ENCODE results near the gene TNF. TPM values are rescaled to one million over a fixed set of nuclear protein-coding genes. Genes with fewer than 3 reads are reported as not detected.

TNF gene
- total and polyA plus RNA-seq, 2 of the 13 experiments (the other 11 are each of a cell fraction or from before 2014, with no cell fraction given): not detected

DNA sequence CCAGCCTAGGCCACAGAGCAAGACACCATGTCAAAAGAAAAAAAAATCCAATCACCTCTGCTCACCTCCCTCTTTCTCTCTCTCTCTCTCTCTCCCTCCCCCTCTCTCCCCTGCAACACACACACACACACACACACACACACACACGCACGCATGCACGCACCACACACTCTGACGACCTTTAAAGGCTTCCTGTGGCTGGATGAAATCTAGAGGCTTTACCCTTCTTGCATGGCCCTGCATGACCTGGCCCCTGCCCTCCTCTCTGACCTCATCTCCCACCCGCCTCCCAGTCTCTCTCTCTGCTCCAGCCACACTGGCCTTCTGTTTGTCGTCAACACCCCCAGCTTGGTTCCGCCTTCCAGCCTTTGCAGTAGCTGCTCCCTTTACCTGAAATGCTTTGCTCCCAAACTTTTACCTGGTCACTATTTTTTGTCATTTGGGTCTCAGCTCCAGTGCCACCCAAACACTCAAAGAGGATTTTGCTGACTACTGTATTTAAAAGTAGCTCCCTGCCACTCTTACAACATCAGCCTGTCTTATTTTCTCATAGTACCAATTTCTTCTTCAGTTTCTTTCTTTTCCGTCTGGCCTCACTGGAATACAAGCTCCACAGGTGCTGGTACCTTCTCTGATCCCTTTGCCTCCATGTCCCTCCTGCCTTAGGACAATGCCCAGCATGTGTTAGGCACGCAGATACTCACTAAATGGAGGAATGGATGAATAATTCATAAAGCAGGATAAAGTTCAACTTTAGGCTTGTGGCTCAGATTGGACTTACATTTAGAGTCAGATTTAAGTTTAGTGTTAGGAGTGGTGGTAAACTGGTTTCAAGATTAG, 7.6 kb upstream of the TNF start (continued):
- no peak for TF ChIP-seq KDM2A (CRISPR knock-in tag; IDR thresholded peaks at IDR 0.05; ENCODE audit: borderline replicate concordance, low read depth)
- no peak for TF ChIP-seq HNF4G (IDR thresholded peaks at IDR 0.05; ENCODE audit: borderline replicate concordance, low read depth, low read length)
- no peak for TF ChIP-seq HNF4G (CRISPR knock-in tag; IDR thresholded peaks at IDR 0.05; ENCODE audit: borderline replicate concordance, low read depth)

DNA sequence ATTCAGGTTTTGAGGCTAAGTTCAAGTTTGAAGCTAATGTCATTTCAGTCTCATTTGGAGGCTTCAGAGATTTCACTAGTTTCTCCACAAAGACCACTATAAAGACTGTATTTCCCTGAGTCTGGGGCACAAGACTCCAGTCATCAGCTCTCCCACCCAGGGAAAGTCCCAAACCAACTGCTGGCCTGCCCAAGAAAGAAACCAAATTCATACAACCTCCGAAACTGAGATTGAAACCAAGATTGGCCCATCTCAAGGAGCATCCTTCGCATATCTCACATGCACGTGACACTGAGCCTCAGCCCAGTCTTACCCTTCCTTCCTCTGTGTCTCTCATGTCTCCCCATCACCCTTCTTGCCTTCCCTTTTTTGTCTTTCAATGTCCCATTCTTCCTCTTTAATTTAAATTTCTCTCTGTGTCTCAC, 6.8 kb upstream of the TNF start:
- in situ Hi-C loops (cut with HindIII; ENCODE audit: extremely low pct_ligation_motif_present, low pct_unique_long_range_greater_than_20kb): no loop called here
- no peak overlapping the region for H3K27ac ChIP-seq (ENCODE audit: extremely low read length, insufficient read depth, low read length)
- H3K9ac ChIP-seq (ENCODE audit: insufficient read depth, low read depth, low read length): no peak overlapping the region
- ATAC-seq (no peak), DNase-seq (ENCODE audit: low spot score) (no peak), FAIRE-seq (no peak)
- intact Hi-C loops (cut with micrococcal nuclease; ENCODE audit: unreplicated experiment): no loop called here
- no peaks in the 10 kb centered on the region for H3K79me2 ChIP-seq (ENCODE audit: insufficient read depth, low read length)
- peaks cover 9% of the 10 kb centered on the region for H3K4me1 ChIP-seq (ENCODE audit: insufficient read depth, low read length)
- POLR2A ChIA-PET: interaction anchor here (1.8 kb wide), 1 partner anchor 8 kb away, joined by 5 read pairs; no protein-coding TSS in a partner anchor
- H3K27me3 ChIP-seq (ENCODE audit: control insufficient read depth in 1 of 2, insufficient read depth in 2 of 2, low read length in 2 of 2): peaks cover 11 to 42% of the 10 kb centered on the region in 2 experiments; a peak in 4 of 5 replicates
- CTCF ChIA-PET (ENCODE audit: low intra/inter-chr PET ratio, low total read pairs): no interaction called here
- 47% methylated on average over 3 of the region's 3 CpGs for WGBS (ENCODE audit: low lambda C conversion rate)
- H3K9me3 ChIP-seq (ENCODE audit: low read length): no peaks in the 10 kb centered on the region
- H3K4me3 ChIP-seq (replicated peaks in 1 of 3; ENCODE audit: insufficient read depth in 1 of 3, low read depth in 2 of 3, low read length in 3 of 3): no peak overlapping the region
- TF ChIP-seq SKI (IDR thresholded peaks at IDR 0.05; ENCODE audit: partially characterized antibody) (no peak), ZMYM3 (CRISPR knock-in tag; IDR thresholded peaks at IDR 0.05) (no peak), ZNF577 (CRISPR knock-in tag; IDR thresholded peaks at IDR 0.05; ENCODE audit: borderline replicate concordance, low read depth) (no peak), MIER2 (CRISPR knock-in tag; IDR thresholded peaks at IDR 0.05) (no peak), KAT7 (CRISPR knock-in tag; IDR thresholded peaks at IDR 0.05; ENCODE audit: borderline replicate concordance) (no peak)
- TF ChIP-seq, protein P1, sequence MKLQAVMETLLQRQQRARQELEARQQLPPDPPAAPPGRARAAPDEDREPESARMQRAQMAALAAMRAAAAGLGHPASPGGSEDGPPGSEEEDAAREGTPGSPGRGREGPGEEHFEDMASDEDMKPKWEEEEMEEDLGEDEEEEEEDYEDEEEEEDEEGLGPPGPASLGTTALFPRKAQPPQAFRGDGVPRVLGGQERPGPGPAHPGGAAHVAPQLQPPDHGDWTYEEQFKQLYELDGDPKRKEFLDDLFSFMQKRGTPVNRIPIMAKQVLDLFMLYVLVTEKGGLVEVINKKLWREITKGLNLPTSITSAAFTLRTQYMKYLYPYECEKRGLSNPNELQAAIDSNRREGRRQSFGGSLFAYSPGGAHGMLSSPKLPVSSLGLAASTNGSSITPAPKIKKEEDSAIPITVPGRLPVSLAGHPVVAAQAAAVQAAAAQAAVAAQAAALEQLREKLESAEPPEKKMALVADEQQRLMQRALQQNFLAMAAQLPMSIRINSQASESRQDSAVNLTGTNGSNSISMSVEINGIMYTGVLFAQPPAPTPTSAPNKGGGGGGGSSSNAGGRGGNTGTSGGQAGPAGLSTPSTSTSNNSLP (IDR thresholded peaks at IDR 0.05; ENCODE audit: low read depth, low read length): no peak
- TF ChIP-seq, protein P2, sequence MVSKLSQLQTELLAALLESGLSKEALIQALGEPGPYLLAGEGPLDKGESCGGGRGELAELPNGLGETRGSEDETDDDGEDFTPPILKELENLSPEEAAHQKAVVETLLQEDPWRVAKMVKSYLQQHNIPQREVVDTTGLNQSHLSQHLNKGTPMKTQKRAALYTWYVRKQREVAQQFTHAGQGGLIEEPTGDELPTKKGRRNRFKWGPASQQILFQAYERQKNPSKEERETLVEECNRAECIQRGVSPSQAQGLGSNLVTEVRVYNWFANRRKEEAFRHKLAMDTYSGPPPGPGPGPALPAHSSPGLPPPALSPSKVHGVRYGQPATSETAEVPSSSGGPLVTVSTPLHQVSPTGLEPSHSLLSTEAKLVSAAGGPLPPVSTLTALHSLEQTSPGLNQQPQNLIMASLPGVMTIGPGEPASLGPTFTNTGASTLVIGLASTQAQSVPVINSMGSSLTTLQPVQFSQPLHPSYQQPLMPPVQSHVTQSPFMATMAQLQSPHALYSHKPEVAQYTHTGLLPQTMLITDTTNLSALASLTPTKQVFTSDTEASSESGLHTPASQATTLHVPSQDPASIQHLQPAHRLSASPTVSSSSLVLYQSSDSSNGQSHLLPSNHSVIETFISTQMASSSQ (IDR thresholded peaks at IDR 0.05; ENCODE audit: low read depth): no peak
- TF ChIP-seq, protein P2 (CRISPR knock-in tag; IDR thresholded peaks at IDR 0.05; ENCODE audit: borderline replicate concordance): no peak
- no peaks in the 10 kb centered on the region for H3K36me3 ChIP-seq (replicated peaks in 1 of 2; ENCODE audit: control insufficient read depth in 1 of 2, insufficient read depth in 2 of 2, low read length in 2 of 2)
- H4K20me1 ChIP-seq (ENCODE audit: insufficient read depth, low read length): no peaks in the 10 kb centered on the region
- no peak overlapping the region for H2AFZ ChIP-seq (ENCODE audit: low read length)
- H3K4me2 ChIP-seq (ENCODE audit: low read depth, low read length): no peak overlapping the region
- BruUV-seq (replicated peaks): no TSS peak
